Smooth muscle cell (in vitro differentiated cells): ENCODE measurements around the gene PITPNM2. TPM values are rescaled to one million over a fixed set of nuclear protein-coding genes. Genes with fewer than 3 reads are reported as not detected.

Experiments used
- DNase-seq: peaks from one replicate; lab custom pipeline; 2025; ENCODE audit not compliant: unreplicated experiment; lab: John Stamatoyannopoulos, UW
- H2AFZ ChIP-seq: fragments of 200-600 bp; sonication (generic); 2 replicates; pipeline ENCODE4 v1.6.0; 2016; ENCODE audit warnings: antibody characterized with exemption, low read depth, mild to moderate bottlenecking
- H3F3A ChIP-seq: fragments of 200-600 bp; sonication (generic); 2 replicates; pipeline ENCODE4 v1.6.0; 2017; ENCODE audit warnings: antibody characterized with exemption, low read depth
- H3K27ac ChIP-seq: fragments of 200-600 bp; sonication (generic); 2 replicates; pipeline ENCODE4 v1.5.1; 2016; ENCODE audit warnings: low read depth, mild to moderate bottlenecking
- H3K27me3 ChIP-seq: fragments of 200-600 bp; sonication (generic); 2 replicates; pipeline ENCODE4 v1.6.1; 2016; ENCODE audit warnings: low read depth, mild to moderate bottlenecking
- H3K36me3 ChIP-seq: fragments of 200-600 bp; sonication (generic); 2 replicates; pipeline ENCODE4 v1.5.1; 2016; ENCODE audit warnings: low read depth
- H3K4me1 ChIP-seq: fragments of 200-600 bp; sonication (generic); 2 replicates; pipeline ENCODE4 v1.5.1; 2016; ENCODE audit warnings: low read depth
- H3K4me2 ChIP-seq: fragments of 200-600 bp; sonication (generic); 2 replicates; pipeline ENCODE4 v1.6.0; 2016; ENCODE audit warnings: mild to moderate bottlenecking
- H3K4me3 ChIP-seq: fragments of 200-600 bp; sonication (generic); 2 replicates; pipeline ENCODE4 v1.5.1; 2016; ENCODE audit warnings: mild to moderate bottlenecking
- H3K79me2 ChIP-seq: fragments of 200-600 bp; sonication (generic); 2 replicates; pipeline ENCODE4 v1.6.0; 2016; ENCODE audit warnings: low read depth, mild to moderate bottlenecking
- H3K9ac ChIP-seq: fragments of 200-600 bp; sonication (generic); 2 replicates; pipeline ENCODE4 v1.6.0; 2016; ENCODE audit warnings: low read depth
- H3K9me3 ChIP-seq: fragments of 200-600 bp; sonication (generic); replicated peaks from 2 replicates; pipeline ENCODE4 v1.5.1; 2016; ENCODE audit warnings: low read depth
- H4K20me1 ChIP-seq: fragments of 200-600 bp; sonication (generic); 2 replicates; pipeline ENCODE4 v1.6.0; 2016; ENCODE audit warnings: low read depth
- CTCF ChIP-seq: fragments of 200-600 bp; sonication (generic); IDR thresholded peaks from 2 replicates; pipeline ENCODE4 v1.5.1; 2017; ENCODE audit warnings: borderline replicate concordance, mild to moderate bottlenecking, antibody characterized with exemption; ENCODE audit not compliant: insufficient read depth, poor library complexity, severe bottlenecking
- WGBS: methylation state at CpG from one replicate; pipeline ENCODE4 v1.1.7; 2016; ENCODE audit warnings: low lambda C conversion rate; 5-methylcytosine and 5-hydroxymethylcytosine counted together
- polyA plus RNA-seq: library from polyadenylated mRNA; unstranded; fragments of >200 nt; fragmentation: Nextera tagmentation; extraction: Ambion mirVana; gene quantifications from 2 replicates; pipeline ENCODE4 v1.2.1, GENCODE V29; 2016
- total RNA-seq: library from RNA; depleted of rRNA; stranded (reverse); fragments of >200 nt; gene quantifications from 2 replicates; pipeline ENCODE4 v1.2.3, GENCODE V29; 2014

The PITPNM2 gene
- total and polyA plus RNA-seq, 2 experiments from 2014 or later = 1.3 to 1.7 TPM

DNA sequence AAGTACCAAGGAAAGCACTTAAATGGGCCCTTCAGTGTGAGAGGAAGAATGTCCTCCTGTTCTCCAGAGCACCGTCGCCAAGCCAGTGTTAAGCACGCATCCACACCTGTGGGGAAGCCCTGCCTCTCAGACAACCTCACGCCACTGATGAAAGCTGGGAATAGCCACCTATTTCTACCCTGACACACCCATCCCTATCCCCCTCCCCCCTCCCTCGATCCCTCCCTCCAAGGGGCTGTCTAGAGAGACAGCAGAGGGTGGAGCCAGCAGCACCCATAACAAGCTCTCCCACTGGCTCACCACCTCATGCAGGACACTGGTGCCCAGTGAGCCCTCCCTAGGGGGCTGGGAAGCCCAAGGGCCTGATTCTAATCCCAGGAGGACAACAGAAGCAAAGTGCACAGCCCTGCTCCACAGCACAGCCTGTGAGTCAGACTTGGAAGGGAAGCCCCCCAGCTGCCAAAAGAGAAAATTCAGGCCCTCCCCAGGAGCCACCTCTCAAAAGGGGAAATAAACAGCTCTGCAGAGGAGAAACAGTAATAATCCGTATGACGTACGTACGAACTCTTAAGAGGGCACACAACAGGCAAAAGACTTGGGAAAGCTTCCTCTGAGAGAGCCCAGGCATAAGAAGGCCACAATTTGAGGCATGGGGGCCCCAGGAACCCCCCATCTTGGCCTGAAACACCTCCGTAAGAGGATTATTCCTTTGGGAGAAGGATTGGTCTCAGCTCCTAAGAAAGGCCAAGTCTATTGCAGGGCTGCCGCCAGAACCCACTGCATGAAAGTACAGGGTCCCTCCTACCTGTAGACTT, 7.8 kb downstream of the PITPNM2 start:
- Histone ChIP-seq H3K9ac (no peak overlapping the region), H3K27me3 (no peaks in the 10 kb centered on the region), H4K20me1 (peaks cover 10% of the 10 kb centered on the region), H3K27ac (no peak overlapping the region), H3K4me2 (no peak overlapping the region), H3K79me2 (peaks cover 43% of the 10 kb centered on the region), H2AFZ (no peak overlapping the region), H3K4me1 (peaks cover 27% of the 10 kb centered on the region), H3K36me3 (no peaks in the 10 kb centered on the region), H3K9me3 (no peaks in the 10 kb centered on the region), H3K4me3 (no peak overlapping the region), H3F3A (peaks cover 26% of the 10 kb centered on the region)
- DNase-seq = no peak
- WGBS = 74% methylated on average over 10 of the region's 11 CpGs
- TF ChIP-seq CTCF = no peak

DNA sequence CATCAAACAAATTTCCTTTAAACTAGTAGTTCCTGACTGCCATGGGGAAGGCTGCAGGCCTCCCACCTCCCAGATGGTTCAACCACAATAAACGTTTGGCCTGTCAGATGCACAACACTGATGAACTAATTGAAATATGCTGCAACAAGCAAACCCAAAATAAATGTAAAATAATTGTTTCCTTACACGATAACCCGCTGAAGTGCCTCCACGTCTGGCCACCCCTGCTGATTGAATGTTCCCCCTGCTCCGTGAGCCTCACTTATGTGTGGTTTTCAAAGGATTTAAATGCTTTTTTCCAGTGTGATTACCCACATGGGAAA, 8.4 kb downstream of the PITPNM2 start:
- peaks cover 27% of the 10 kb centered on the region for H3K4me1 ChIP-seq
- no peak overlapping the region for H2AFZ ChIP-seq
- peaks cover 10% of the 10 kb centered on the region for H4K20me1 ChIP-seq
- no peak for TF ChIP-seq CTCF
- no peaks in the 10 kb centered on the region for H3K27me3 ChIP-seq
- no peaks in the 10 kb centered on the region for H3K36me3 ChIP-seq
- peaks cover 23% of the 10 kb centered on the region for H3F3A ChIP-seq
- H3K4me3 ChIP-seq = no peak overlapping the region
- H3K4me2 ChIP-seq = peak overlapping the region; percentile 73
- H3K9ac ChIP-seq = no peak overlapping the region
- peaks cover 43% of the 10 kb centered on the region for H3K79me2 ChIP-seq
- no peaks in the 10 kb centered on the region for H3K9me3 ChIP-seq
- H3K27ac ChIP-seq = peak overlapping the region; percentile 11
- DNase-seq = no peak
- 59% methylated on average over 5 of the region's 5 CpGs for WGBS

GRCh38 chr12:123141615-123142517, 9.0 kb downstream of the PITPNM2 start:
- H3K4me1 ChIP-seq = peaks cover 27% of the 10 kb centered on the region
- H2AFZ ChIP-seq = no peak overlapping the region
- no peaks in the 10 kb centered on the region for H3K9me3 ChIP-seq
- H3K79me2 ChIP-seq = peaks cover 43% of the 10 kb centered on the region
- peak overlapping the region; percentile 18 for H3K4me3 ChIP-seq
- H3F3A ChIP-seq = peaks cover 18% of the 10 kb centered on the region
- H3K9ac ChIP-seq = no peak overlapping the region
- DNase-seq = no peak
- no peak for TF ChIP-seq CTCF
- H3K27ac ChIP-seq = peak overlapping the region; percentile 71
- no peaks in the 10 kb centered on the region for H3K36me3 ChIP-seq
- 31% methylated on average over 15 of the region's 15 CpGs for WGBS
- peak overlapping the region; percentile 73 for H3K4me2 ChIP-seq
- H4K20me1 ChIP-seq = peaks cover 10% of the 10 kb centered on the region
- H3K27me3 ChIP-seq = no peaks in the 10 kb centered on the region
